Stimulated activated CD8-positive, alpha-beta memory T cell treated with anti-CD3 and anti-CD28 coated beads, Interleukin-2, amount 100 ng/mL, for 48 hours (primary cell): Measurements from ENCODE around the gene TNFSF8.

Experiments
- DNase-seq, 2 donors: peaks; one replicate each; pipeline ENCODE4 v3.0.0-alpha.2; 2020; ENCODE audit warnings: low read depth in 2 of 2

The TNFSF8 gene

DNA sequence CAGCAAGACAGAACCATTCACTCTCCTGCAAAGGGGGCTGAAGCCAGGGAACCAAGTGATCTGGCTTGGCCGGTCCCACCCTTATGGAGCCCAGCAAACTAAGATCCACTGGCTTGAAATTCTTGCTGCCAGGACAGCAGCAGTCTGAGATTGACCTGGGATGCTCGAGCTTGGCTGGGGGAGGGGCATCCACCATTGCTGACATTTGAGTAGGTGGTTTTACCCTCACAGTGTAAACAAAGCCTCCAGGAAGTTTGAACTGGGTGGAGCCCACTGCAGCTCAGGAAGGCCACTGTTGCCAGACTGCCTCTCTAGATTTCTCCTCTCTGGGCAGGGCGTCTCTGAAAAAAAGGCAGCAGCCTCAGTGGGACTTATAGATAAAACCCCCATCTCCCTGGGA is 60.5 kb downstream of the TNFSF8 start:
- DNase-seq = no peak

DNA sequence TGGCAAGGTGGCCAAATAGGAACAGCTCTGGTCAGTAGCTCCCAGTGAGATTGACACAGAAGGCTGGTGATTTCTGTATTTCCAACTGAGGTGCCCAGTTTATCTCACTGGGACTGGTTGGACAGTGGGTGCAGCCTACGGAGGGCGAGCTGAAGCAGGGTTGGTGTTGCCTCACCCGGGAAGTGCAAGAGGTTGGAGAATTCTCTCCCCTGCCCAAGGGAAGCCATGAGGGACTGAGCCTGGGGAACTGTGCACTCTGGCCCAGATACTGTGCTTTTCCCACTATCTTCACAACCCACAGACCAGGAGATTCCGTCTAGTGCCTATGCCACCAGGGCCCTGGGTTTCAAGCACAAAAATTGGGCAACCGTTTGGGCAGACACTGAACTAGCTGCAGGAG is 61.0 kb downstream of the TNFSF8 start:
- no peak for DNase-seq

DNA sequence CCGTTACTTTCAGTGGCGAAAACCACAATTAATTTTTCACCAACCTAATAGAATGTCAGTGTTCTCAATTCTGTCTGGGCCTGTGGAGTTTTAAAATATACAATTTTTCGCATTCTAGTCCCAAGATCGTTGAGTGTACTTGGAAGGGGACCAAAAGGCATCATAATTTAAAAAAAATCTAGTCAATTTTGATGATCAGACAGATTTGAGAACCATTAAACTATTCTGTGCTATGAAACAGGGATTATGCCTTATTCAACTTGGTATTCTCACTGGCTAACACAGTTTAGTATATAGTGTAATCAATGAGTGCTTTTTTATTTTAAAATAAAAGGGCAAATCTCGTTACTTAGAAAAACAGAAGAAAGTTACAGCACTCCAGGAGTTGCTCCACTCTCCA is 63.1 kb downstream of the TNFSF8 start:
- DNase-seq = no peak

DNA sequence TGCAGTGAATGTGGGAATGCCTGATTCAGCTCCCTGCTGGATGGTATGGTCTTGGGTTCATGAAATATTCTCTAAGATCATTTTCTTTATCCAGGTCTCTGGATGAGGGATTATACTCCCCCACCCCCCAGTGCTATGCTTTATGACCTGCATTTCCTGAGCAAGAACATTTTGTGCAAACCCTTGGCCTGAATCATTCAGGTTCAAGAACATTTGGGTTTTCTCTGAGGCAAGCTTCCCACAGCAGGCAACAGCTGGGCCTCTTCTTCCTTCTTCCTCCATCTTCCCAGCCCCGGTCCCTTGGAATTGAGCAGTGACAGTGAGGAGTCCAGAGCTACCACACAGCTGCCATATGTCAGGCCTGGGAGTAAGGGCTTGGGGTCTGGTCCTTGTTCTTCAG is 65.9 kb downstream of the TNFSF8 start:
- DNase-seq = no peak

DNA sequence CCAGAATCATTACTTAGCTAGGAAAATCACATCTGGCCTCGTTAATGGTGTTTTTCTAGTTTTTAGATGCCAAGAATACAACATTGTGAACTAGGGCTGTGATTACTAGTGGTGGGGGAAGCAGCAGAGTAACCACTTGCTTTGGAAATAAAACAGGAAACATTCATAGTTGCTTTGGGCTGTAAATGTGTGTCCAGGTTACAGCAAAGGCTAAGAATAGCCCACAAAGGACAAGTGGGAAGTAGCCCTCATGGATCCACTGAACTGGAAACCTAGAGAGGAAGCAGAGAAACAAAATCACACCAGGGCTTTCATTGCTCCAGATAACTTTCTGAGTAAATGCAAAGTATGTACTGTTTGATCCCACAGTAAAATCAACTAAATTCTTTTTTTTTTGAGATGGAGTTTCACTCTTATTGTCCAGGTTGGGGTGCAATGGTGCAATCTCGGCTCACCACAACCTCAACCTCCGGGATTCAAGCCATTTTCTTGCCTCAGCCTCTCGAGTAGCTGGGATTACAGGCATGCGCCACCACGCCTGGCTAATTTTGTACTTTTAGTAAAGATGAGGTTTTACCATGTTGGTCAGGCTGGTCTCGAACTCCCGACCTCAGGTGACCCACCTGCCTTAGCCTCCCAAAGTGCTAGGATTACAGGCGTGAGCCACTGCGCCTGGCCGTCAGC is 68.3 kb downstream of the TNFSF8 start:
- no peak for DNase-seq

DNA sequence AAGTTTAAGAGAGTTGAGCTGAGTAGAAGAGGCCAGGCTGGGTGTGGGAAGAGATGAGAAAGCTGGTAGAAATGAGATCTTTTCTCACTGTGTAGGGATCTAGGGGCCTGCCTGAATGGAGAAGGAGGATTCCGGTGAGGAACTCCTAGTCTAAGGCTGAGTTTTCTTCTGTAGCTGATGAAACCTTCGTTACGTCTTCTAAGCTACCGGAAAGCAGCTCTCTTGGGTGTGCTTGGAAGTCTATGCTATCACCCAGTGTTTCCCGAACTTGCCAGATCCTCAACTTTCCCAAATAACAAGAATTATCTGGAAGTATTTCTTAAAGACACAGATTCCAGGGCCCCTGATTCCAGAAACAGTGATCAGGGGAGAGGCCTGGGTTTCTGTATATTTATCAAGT is 69.1 kb downstream of the TNFSF8 start:
- no peak for DNase-seq

DNA sequence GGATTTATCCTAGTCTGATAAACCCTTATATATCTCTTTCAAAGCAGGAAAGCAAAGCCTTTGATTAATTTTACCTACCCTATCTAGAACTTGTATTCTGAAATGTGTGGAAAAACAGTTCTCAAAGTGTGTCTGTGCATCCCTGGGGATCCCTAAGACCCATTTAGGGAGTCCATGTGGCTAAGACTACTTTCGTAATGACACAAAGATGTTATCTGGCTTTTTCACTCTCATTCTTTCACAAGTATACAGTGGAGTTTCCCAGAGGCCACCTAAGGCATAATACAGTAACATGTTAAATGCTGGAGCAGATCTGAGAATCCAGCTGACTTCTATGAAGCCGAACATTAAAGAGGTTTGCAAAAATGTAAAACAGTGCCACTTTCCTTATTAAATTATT is 70.2 kb downstream of the TNFSF8 start:
- DNase-seq = no peak

DNA sequence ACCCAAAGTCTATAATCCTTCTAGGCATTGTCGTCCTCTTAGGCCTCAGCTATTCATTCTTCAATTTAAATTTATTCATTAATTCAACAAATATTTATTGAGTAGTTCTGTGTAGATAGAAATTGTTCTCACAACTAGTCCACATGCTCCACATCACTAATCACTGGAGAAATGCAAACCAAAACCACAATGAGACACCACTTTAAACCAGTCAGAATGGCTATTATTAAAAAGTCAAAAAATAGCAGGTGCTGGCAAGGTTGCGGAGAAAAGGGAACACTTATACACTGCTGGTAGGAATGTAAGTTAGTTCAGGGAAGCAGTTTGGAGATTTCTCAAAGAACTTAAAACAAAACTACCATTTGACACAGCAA is 73.5 kb downstream of the TNFSF8 start:
- DNase-seq = no peak

DNA sequence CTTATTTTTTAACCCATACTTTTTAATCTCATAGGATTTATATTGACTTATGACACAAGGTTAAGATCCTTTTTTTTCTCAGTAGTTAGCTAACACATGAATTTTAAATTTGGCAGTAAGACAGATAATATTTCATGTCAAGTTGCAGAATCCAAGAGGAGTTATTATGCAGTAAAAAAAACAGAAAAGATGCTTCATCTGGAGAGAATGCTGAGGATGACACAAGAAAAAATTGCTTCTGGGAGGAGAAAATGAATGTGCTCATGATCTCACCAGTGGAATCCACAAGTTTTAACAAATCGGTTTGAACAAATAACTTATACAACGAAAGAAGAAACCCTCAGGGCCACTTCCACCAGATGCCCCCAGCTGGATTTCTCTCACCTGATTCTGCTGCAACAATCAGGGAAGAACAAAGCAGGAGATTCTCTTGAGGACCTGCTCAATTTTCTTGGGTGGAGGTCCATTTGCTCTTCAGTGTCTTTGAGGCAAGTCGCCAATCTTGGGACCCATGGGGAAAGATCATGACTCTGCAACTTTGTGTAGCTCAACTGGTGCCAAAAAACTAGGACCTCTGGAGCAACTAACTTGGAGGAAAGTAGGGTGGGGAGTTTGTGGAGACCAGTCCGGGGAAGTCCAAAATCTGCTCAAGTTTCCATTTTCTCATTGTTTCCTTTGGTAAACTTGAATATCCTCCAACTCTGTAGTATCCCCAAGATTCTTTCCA is 74.0 kb downstream of the TNFSF8 start:
- DNase-seq = no peak

DNA sequence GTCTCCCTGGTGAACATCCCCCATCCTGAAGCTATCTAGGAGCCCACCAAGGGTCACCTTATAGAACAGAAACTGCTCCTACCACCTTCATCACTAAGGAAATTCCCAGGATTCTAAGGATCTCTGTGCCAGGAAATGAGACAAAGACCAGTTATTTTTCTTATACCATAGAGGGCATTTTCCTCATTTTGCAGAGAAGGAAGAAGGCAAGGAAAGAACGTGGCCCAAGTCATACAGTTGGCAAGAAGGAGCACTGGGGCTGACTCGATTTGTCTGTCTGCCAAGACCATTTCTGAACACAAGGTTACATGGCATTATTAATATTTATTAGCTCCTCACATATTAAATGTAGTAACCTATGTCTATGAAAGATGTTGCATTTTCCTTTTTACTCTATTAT is 74.9 kb downstream of the TNFSF8 start:
- no peak for DNase-seq

DNA sequence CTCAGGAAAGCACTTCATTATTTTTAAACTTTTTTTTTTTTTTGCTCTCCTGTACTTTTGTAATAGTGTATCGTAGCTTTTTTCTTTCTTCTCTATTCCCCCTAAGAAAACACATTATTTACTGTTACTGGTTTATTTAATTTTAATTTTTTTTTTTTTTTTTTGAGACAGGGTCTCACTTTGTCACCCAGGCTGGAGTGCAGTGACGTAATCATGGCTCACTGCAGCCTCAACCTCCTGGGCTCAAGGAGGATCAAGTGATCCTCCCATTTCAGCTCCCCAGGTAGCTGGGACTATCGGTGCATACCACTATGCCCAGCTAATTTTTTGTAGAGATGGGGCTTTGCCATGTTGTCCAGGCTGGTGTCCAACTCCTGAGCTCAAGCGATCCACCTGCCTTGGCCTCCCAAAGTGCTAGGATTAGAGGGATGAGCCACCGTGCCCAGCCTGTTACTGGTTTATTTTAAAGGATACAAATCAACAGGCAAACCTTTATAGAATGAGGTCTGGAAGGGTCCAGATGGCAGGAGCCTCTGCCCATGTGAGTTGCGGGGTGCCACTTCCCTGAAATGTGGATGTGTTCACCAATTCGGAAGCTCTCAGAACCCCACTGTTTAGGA is 75.5 kb downstream of the TNFSF8 start:
- DNase-seq = no peak

DNA sequence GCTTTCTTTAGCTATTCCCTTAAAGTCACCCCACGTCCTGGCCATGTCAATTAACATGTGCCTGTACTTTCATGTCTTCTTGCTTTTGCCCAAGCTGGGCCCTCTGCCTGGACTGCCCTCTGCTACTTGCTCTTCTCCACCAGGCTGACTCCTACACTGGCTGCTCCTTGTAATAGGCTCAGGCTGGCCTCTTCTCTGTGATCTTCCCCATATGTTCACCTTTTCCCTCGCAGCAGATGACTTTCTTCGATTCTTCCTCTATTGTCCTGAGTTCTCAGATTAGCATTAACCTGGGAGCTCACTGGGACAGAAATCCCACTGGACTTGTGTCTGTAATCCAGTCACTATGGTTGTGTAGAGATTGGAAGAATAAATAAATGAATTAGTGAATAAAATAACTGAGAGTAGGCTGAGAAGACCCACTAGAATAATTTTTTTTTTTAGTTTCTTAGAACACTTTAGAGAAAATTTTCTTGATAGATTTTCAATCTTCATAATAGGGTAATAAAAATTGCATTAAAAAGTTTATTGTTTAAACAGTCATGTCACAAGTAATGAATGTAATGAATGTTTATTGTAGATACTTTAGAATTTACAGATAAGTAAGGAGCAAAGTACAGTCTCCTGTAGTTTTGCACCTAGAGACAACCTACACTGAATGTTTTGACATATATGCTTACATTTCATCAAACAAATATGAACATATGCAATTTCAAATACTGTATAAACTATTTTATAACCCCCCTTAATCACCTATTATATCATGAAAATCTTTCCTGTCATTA is 77.1 kb downstream of the TNFSF8 start:
- DNase-seq = no peak

DNA sequence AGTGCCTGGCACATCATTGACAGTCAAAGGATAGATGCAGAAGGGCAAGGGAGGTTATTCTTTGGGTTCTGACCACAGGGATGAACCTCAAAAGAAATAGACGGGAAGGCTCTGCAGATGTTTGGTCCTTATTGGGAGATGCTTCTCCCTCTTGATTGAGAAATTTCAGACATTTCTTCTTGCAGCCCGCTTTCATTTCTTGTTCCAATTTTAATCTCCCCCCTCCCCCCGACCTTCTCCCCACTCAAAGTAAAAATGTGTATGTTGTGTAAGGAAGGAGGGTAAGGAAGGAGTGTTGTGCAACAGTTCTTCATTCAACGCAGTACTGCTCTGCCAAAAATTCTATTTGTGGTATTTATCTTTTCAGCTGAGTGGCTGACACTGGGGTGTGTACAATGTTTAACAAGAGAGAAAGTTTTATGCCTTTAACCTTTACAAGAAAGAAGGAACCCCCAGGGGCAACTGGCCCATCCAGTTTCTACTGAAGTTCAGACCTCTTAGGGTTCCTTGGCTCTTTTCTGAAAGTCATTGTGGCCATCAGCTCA is 78.3 kb downstream of the TNFSF8 start:
- no peak for DNase-seq

DNA sequence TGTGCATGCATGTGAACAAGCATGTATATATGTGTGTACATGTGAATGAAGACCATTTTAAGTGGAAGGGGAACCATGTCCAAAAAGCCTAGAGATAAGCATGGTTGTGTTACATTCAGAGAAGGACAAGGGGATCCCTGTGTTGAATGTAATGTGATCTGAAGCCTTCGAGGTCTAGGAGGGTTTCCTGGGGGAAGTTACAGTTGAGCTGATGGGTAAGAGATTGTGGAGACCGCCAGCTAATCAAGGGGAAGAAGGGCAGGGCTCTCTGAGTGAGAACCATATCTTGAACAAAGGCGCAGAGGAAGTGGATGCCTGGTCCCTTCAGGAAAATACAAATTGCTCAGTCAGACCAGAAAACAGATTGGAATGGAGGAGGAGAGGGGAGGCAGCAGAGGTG is 79.1 kb downstream of the TNFSF8 start:
- no peak for DNase-seq
